HepG2 (cell line): ENCODE measurements around the gene POU4F2. TPM values are rescaled to one million over a fixed set of nuclear protein-coding genes. Genes with fewer than 3 reads are reported as not detected.

ENCODE experiments used
- ATAC-seq: fragments of 200-7000 bp; cut with Tn5 transposase; 3 replicates; pipeline ENCODE4 v1.9.1; 2020; ENCODE audit warnings: mild to moderate bottlenecking, moderate library complexity
- BruUV-seq: library from RNA; stranded (reverse); fragments of 400-500 nt; replicated peaks from 2 replicates; lab custom pipeline; 2021; lab: Mats Ljungman, UMichigan
- CTCF ChIA-PET: fragments of 300-600 bp; formaldehyde crosslinking; extraction: SDS; loops from one replicate; lab custom pipeline; 2021; ENCODE audit warnings: low total read pairs, inconsistent platforms, low intra/inter-chr PET ratio; lab: Yijun Ruan, JAX
- POLR2A ChIA-PET: fragments of 350-600 bp; sonication (Branson Sonifier 250); formaldehyde crosslinking; loops from one replicate; lab custom pipeline; 2020; ENCODE audit warnings: antibody characterized with exemption, inconsistent platforms; lab: Yijun Ruan, JAX
- DNase-seq: peaks from one replicate; pipeline ENCODE4 v3.0.0-alpha.2; 2015; ENCODE audit warnings: low spot score
- FAIRE-seq: peaks from 3 replicates; lab custom pipeline; 2011; peaks lifted over from hg19 to GRCh38; lab: Jason Lieb, UNC
- H2AFZ ChIP-seq: one replicate; pipeline ENCODE4 v1.6.1; 2011; ENCODE audit warnings: low read length, inconsistent platforms
- H3K27ac ChIP-seq: fragments of 300-600 bp; 3 replicates; pipeline ENCODE4 v1.8.0; 2011; ENCODE audit warnings: mixed run types, mild to moderate bottlenecking, mixed read lengths, low read length, inconsistent platforms; ENCODE audit not compliant: insufficient read depth; ENCODE audit errors: extremely low read length
- H3K27me3 ChIP-seq, 2 experiments: fragments of 200-600 bp in 1 of 2; 2 replicates in 1 of 2; 3 replicates in 1 of 2; pipeline versions ENCODE4 v1.6.0 to v1.8.0; 2011; ENCODE audit warnings: low read length in 2 of 2, mild to moderate bottlenecking in 2 of 2, moderate library complexity in 2 of 2, inconsistent platforms in 1 of 2; ENCODE audit not compliant: insufficient read depth in 2 of 2, control insufficient read depth in 1 of 2
- H3K36me3 ChIP-seq, 2 experiments: fragments of 200-600 bp in 1 of 2; replicated peaks in 1 of 2; 2 replicates in 1 of 2; 3 replicates in 1 of 2; pipeline versions ENCODE4 v1.5.1 to v1.8.0; 2011; ENCODE audit warnings: low read length in 2 of 2, inconsistent platforms in 1 of 2; ENCODE audit not compliant: insufficient read depth in 2 of 2, control insufficient read depth in 1 of 2
- H3K4me1 ChIP-seq: 2 replicates; pipeline ENCODE4 v1.5.1; 2012; ENCODE audit warnings: low read length, inconsistent platforms; ENCODE audit not compliant: insufficient read depth
- H3K4me2 ChIP-seq: 2 replicates; pipeline ENCODE4 v1.6.0; 2011; ENCODE audit warnings: low read depth, low read length, inconsistent platforms
- H3K4me3 ChIP-seq, 3 experiments: fragments of 200-600 bp in 1 of 3; sonication (generic), shearing (Covaris generic) in 1 of 3; replicated peaks in 1 of 3; 2 replicates each; pipeline ENCODE4 v1.5.1; 2011 to 2016; ENCODE audit warnings: low read length in 3 of 3, inconsistent platforms in 2 of 3, low read depth in 2 of 3, mild to moderate bottlenecking in 2 of 3, control low read depth in 1 of 3, mixed read lengths in 1 of 3; ENCODE audit not compliant: insufficient read depth in 1 of 3
- H3K79me2 ChIP-seq: one replicate; pipeline ENCODE4 v1.6.1; 2011; ENCODE audit warnings: low read length, inconsistent platforms; ENCODE audit not compliant: insufficient read depth
- H3K9ac ChIP-seq: 2 replicates; pipeline ENCODE4 v1.6.0; 2011; ENCODE audit warnings: mild to moderate bottlenecking, low read depth, low read length, inconsistent platforms; ENCODE audit not compliant: insufficient read depth
- H3K9me3 ChIP-seq: 2 replicates; pipeline ENCODE4 v1.5.1; 2012; ENCODE audit warnings: mild to moderate bottlenecking, low read length
- H4K20me1 ChIP-seq: 2 replicates; pipeline ENCODE4 v1.6.0; 2011; ENCODE audit warnings: inconsistent platforms, mild to moderate bottlenecking, low read length, moderate library complexity; ENCODE audit not compliant: insufficient read depth
- FOXO1 ChIP-seq: sonication (generic); formaldehyde crosslinking; IDR thresholded peaks from 2 replicates; pipeline ENCODE4 v1.4.0; 2020; ENCODE audit warnings: missing genetic modification reagents
- IKZF4 ChIP-seq: sonication (generic); formaldehyde crosslinking; IDR thresholded peaks from 2 replicates; pipeline ENCODE4 v1.5.1; 2020; ENCODE audit warnings: borderline replicate concordance, mild to moderate bottlenecking, low read depth, missing genetic modification reagents; ENCODE audit errors: not compliant biosample characterization
- NR1H2 ChIP-seq: sonication (generic); formaldehyde crosslinking; IDR thresholded peaks from 2 replicates; pipeline ENCODE4 v1.8.1; 2022; ENCODE audit warnings: low read depth, missing genetic modification reagents, borderline replicate concordance
- RORA ChIP-seq: sonication (generic); formaldehyde crosslinking; IDR thresholded peaks from 2 replicates; pipeline ENCODE4 v1.5.0; 2020; ENCODE audit warnings: mild to moderate bottlenecking, missing genetic modification reagents, moderate library complexity
- TAF15 ChIP-seq: fragments of 200-400 bp; formaldehyde crosslinking; IDR thresholded peaks from one replicate; pipeline ENCODE4 v1.6.1; 2018; ENCODE audit warnings: mild to moderate bottlenecking, low read depth, low read length; ENCODE audit not compliant: poor library complexity, severe bottlenecking
- TBX2 ChIP-seq: sonication (generic); formaldehyde crosslinking; IDR thresholded peaks from 2 replicates; pipeline ENCODE4 v1.5.0; 2020; ENCODE audit warnings: missing genetic modification reagents, mild to moderate bottlenecking, borderline replicate concordance
- XBP1 ChIP-seq: sonication (generic); formaldehyde crosslinking; IDR thresholded peaks from 2 replicates; pipeline ENCODE4 v1.5.0; 2020; ENCODE audit warnings: missing genetic modification reagents
- ZNF17 ChIP-seq: sonication (generic); formaldehyde crosslinking; IDR thresholded peaks from 2 replicates; pipeline ENCODE4 v1.5.0; 2020; ENCODE audit warnings: mild to moderate bottlenecking, missing genetic modification reagents
- ZNF609 ChIP-seq: sonication (generic); formaldehyde crosslinking; IDR thresholded peaks from 2 replicates; pipeline ENCODE4 v1.4.0; 2020; ENCODE audit warnings: mild to moderate bottlenecking, missing genetic modification reagents, borderline replicate concordance
- WGBS: methylation state at CpG from one replicate; pipeline ENCODE4 v1.1.6; 2017; ENCODE audit warnings: low lambda C conversion rate; 5-methylcytosine and 5-hydroxymethylcytosine counted together
- in situ Hi-C: cut with HindIII; loops from 2 replicates; pipeline ENCODE4 v1.10.0; 2017; ENCODE audit warnings: low pct_unique_long_range_greater_than_20kb; ENCODE audit not compliant: extremely low pct_ligation_motif_present
- intact Hi-C: fragments of 100-400 bp; cut with micrococcal nuclease; formaldehyde crosslinking; loops from one replicate; pipeline ENCODE4 v1.10.0; 2022; ENCODE audit not compliant: unreplicated experiment
- polyA plus RNA-seq, 8 experiments: library from polyadenylated mRNA; depleted of rRNA in 3 of 8; stranded (reverse) in 7 of 8; unstranded in 1 of 8; fragments of >200 nt; fragmentation: Illumina TruSeq in 4 of 8; extraction: Trizol in 4 of 8; gene quantifications; 2 replicates each; pipeline versions ENCODE4 v1.2.1 to v1.2.3, GENCODE V29; 2011 to 2016; ENCODE audit warnings: low read depth in 4 of 8, missing spikeins in 1 of 8, mixed read lengths in 1 of 8; ENCODE audit not compliant: insufficient read depth in 1 of 8
- total RNA-seq, 5 experiments: library from RNA; depleted of rRNA; stranded (reverse); fragments of >200 nt; fragmentation: Illumina TruSeq; extraction: Trizol; gene quantifications; 2 replicates each; pipeline ENCODE4 v1.2.3, GENCODE V29; 2016; ENCODE audit warnings: low read depth in 1 of 5
- TF ChIP-seq, protein P1 (sequence below): sonication (generic); formaldehyde crosslinking; IDR thresholded peaks from 2 replicates; pipeline ENCODE4 v1.4.0; 2020; ENCODE audit warnings: mild to moderate bottlenecking, missing genetic modification reagents

Gene POU4F2
- total and polyA plus RNA-seq, 2 of the 13 experiments (the other 11 are each of a cell fraction or from before 2014, with no cell fraction given): not detected

GRCh38 chr4:146639506-146639932 is 826 bp downstream of the POU4F2 start (continued):
- TF ChIP-seq TAF15 (no peak), FOXO1 (CRISPR knock-in tag) (no peak), XBP1 (CRISPR knock-in tag) (no peak), TBX2 (CRISPR knock-in tag) (no peak), ZNF17 (CRISPR knock-in tag) (no peak), RORA (CRISPR knock-in tag) (no peak), ZNF609 (CRISPR knock-in tag) (no peak)
- TF ChIP-seq, all 625 proteins: peak for 0

DNA sequence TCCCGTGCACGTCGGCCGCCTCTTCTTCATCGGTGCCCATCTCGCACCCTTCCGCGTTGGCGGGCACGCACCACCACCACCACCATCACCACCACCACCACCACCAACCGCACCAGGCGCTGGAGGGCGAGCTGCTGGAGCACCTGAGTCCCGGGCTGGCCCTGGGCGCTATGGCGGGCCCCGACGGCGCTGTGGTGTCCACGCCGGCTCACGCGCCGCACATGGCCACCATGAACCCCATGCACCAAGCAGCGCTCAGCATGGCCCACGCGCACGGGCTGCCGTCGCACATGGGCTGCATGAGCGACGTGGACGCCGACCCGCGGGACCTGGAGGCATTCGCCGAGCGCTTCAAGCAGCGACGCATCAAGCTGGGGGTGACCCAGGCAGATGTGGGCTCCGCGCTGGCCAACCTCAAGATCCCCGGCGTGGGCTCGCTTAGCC is 1.4 kb downstream of the POU4F2 start:
- POLR2A ChIA-PET: no interaction called here
- Histone ChIP-seq H4K20me1 (no peaks in the 10 kb centered on the region), H3K4me3 (no peak overlapping the region), H3K36me3 (no peaks in the 10 kb centered on the region), H3K27ac (no peak overlapping the region), H3K4me1 (no peaks in the 10 kb centered on the region), H3K79me2 (no peaks in the 10 kb centered on the region), H3K27me3 (peaks cover 0 to under 1% of the 10 kb centered on the region in 2 experiments; a peak in 1 of 5 replicates)
- no peak for ATAC-seq
- DNase-seq: no peak
- intact Hi-C loops: no loop called here
- TF ChIP-seq NR1H2 (CRISPR knock-in tag) (no peak), IKZF4 (CRISPR knock-in tag) (no peak)
- TF ChIP-seq, protein P1, sequence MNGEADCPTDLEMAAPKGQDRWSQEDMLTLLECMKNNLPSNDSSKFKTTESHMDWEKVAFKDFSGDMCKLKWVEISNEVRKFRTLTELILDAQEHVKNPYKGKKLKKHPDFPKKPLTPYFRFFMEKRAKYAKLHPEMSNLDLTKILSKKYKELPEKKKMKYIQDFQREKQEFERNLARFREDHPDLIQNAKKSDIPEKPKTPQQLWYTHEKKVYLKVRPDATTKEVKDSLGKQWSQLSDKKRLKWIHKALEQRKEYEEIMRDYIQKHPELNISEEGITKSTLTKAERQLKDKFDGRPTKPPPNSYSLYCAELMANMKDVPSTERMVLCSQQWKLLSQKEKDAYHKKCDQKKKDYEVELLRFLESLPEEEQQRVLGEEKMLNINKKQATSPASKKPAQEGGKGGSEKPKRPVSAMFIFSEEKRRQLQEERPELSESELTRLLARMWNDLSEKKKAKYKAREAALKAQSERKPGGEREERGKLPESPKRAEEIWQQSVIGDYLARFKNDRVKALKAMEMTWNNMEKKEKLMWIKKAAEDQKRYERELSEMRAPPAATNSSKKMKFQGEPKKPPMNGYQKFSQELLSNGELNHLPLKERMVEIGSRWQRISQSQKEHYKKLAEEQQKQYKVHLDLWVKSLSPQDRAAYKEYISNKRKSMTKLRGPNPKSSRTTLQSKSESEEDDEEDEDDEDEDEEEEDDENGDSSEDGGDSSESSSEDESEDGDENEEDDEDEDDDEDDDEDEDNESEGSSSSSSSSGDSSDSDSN (CRISPR knock-in tag): no peak
- TF ChIP-seq, all 625 proteins: peak for 0
- in situ Hi-C loops: no loop called here
- Histone ChIP-seq H3K9me3 (no peaks in the 10 kb centered on the region), H3K4me2 (no peak overlapping the region), H3K9ac (no peak overlapping the region), H2AFZ (no peak overlapping the region)
- CTCF ChIA-PET: no interaction called here
- BruUV-seq: no TSS peak
- FAIRE-seq: no peak
- WGBS: 86% methylated on average over 15 of the region's 46 CpGs
